Measurements from ENCODE around the gene PVALEF.

DNA sequence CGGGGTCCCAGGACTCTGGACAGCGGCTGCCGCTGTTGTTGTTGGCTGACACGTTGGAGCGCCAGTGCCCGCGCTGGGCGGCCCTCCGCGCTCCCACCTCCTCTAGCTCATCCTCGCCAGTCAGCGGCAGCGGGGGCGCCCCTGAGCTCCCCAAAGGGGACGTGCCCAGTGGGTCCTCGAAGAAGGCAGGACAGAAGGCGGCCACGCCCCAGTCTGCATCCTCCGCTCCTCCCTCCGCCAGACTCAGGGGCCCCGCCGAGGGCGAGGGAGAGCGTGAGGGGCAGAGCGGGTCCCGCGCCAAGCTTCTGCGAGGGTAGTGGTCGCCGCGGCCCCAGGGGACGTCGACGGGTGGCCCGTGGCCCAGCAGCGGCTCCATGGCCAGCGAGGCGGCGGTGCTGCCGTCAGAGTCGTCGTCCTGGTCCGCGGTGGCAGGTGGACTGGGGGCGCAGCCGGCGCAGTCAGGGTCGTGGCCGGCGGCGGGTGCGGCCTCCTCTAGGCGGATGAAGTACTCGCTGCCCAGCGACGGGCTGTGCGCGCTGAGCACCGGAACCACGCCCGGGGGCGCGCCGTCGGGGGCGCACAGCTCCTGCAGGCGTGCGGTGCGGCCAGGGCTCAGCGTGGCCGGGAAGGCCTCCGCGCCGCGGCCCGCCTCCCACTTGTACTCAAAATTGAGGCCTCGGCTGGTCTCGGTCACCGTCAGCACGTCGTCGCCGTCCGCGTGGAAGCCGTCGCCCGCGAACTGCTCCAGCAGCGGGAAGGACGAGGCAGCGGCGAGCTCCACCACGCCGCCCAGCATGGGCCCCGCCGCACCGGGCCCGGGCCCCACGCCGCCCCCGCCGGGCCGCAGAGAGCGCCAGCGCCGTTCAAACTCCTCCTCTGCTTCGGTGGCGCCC lies 43.2 kb upstream of the PVALEF start:
- TF ChIP-seq, protein P1, sequence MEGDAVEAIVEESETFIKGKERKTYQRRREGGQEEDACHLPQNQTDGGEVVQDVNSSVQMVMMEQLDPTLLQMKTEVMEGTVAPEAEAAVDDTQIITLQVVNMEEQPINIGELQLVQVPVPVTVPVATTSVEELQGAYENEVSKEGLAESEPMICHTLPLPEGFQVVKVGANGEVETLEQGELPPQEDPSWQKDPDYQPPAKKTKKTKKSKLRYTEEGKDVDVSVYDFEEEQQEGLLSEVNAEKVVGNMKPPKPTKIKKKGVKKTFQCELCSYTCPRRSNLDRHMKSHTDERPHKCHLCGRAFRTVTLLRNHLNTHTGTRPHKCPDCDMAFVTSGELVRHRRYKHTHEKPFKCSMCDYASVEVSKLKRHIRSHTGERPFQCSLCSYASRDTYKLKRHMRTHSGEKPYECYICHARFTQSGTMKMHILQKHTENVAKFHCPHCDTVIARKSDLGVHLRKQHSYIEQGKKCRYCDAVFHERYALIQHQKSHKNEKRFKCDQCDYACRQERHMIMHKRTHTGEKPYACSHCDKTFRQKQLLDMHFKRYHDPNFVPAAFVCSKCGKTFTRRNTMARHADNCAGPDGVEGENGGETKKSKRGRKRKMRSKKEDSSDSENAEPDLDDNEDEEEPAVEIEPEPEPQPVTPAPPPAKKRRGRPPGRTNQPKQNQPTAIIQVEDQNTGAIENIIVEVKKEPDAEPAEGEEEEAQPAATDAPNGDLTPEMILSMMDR (IDR thresholded peaks at IDR 0.05; ENCODE audit: extremely low read depth in 1 of 2, insufficient read depth in 1 of 2, low read depth in 1 of 2, low read length in 2 of 2), result peak in 1 of 2 donors; percentile 2
- TF ChIP-seq POLR2A (IDR thresholded peaks at IDR 0.05; ENCODE audit: low read depth, low read length), result no peak
- peak; percentile 61 for TF ChIP-seq EZH2 (IDR thresholded peaks at IDR 0.05; ENCODE audit: borderline replicate concordance, low read depth, low read length, severe bottlenecking)
- TF ChIP-seq MAX (IDR thresholded peaks at IDR 0.05; ENCODE audit: insufficient read depth, insufficient read length), result no peak
- TF ChIP-seq GATA2 (IDR thresholded peaks at IDR 0.05; ENCODE audit: insufficient read depth, insufficient read length, low read depth, low read length), result no peak
- TF ChIP-seq POLR2AphosphoS5 (IDR thresholded peaks at IDR 0.05; ENCODE audit: insufficient read depth, low read depth, low read length), result no peak
- no peak for TF ChIP-seq MYC (IDR thresholded peaks at IDR 0.05; ENCODE audit: low read depth, low read length)
- TF ChIP-seq JUN (IDR thresholded peaks at IDR 0.05; ENCODE audit: borderline replicate concordance, insufficient read depth, insufficient read length, low read depth), result no peak
- TF ChIP-seq FOS (IDR thresholded peaks at IDR 0.05; ENCODE audit: borderline replicate concordance, insufficient read depth, low read length), result no peak
